Loucy (cell line): Measurements from ENCODE around the gene ROBO1.

ENCODE experiments used
- EZH2phosphoT487 ChIP-seq: fragments of 200-600 bp; IDR thresholded peaks from 2 replicates; pipeline ENCODE4 v1.6.1; 2018; ENCODE audit warnings: antibody characterized with exemption, mild to moderate bottlenecking, moderate library complexity, borderline replicate concordance
- TF ChIP-seq, protein P1 (sequence below): fragments of 200-600 bp; sonication (generic); conservative IDR thresholded peaks from 2 replicates; pipeline ENCODE4 v1.5.1; 2014; ENCODE audit warnings: mild to moderate bottlenecking, antibody characterized with exemption, low read length

DNA sequence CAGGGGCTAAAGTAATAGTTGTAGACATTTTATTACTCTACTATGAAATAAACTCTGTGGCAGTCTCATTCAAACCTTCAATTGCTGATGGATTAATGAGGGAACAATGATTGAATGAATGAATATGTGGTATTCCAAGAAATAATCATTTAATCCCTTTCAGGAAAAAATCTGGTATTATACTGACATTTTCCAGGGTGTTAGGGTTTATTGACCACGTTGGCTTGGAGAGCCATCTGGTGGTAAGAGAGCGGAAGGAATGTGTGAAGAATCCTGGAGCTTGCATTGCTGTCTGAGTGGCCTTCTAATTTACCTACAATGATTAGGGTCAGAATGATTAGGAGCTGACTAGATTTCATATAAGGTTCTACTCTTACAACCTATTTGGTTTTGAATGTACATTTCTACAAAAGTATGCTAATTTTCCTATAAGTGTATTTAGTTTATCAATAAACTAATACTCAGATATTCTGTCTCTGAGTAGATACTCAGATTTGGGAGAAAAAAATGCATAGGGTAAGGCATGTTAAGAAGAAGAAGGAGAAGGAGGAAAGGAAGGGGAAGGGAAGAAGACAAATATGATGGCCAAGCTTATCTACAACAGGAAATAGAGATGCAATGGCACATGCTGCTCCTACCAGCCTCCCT is 249.9 kb downstream of the ROBO1 start:
- TF ChIP-seq, protein P1, sequence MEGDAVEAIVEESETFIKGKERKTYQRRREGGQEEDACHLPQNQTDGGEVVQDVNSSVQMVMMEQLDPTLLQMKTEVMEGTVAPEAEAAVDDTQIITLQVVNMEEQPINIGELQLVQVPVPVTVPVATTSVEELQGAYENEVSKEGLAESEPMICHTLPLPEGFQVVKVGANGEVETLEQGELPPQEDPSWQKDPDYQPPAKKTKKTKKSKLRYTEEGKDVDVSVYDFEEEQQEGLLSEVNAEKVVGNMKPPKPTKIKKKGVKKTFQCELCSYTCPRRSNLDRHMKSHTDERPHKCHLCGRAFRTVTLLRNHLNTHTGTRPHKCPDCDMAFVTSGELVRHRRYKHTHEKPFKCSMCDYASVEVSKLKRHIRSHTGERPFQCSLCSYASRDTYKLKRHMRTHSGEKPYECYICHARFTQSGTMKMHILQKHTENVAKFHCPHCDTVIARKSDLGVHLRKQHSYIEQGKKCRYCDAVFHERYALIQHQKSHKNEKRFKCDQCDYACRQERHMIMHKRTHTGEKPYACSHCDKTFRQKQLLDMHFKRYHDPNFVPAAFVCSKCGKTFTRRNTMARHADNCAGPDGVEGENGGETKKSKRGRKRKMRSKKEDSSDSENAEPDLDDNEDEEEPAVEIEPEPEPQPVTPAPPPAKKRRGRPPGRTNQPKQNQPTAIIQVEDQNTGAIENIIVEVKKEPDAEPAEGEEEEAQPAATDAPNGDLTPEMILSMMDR, result peak; percentile 61
- TF ChIP-seq EZH2phosphoT487, result no peak
